OCI-LY7 (cell line): ENCODE results near the gene PKIB.

Experiments used
- EZH2phosphoT487 ChIP-seq: fragments of 200-600 bp; sonication (generic); IDR thresholded peaks from 2 replicates; pipeline ENCODE4 v1.6.1; 2018; ENCODE audit warnings: low read depth, borderline replicate concordance, mild to moderate bottlenecking, mixed run types, antibody characterized with exemption, low read length, moderate library complexity, mixed read lengths
- TF ChIP-seq, protein P1 (sequence below): fragments of 200-600 bp; sonication (generic); conservative IDR thresholded peaks from 2 replicates; pipeline ENCODE4 v1.5.1; 2014; ENCODE audit warnings: mild to moderate bottlenecking, antibody characterized with exemption, low read length, moderate library complexity, mixed read lengths

GRCh38 chr6:122702841-122703240 is 92.6 kb downstream of the PKIB start:
- TF ChIP-seq, protein P1, sequence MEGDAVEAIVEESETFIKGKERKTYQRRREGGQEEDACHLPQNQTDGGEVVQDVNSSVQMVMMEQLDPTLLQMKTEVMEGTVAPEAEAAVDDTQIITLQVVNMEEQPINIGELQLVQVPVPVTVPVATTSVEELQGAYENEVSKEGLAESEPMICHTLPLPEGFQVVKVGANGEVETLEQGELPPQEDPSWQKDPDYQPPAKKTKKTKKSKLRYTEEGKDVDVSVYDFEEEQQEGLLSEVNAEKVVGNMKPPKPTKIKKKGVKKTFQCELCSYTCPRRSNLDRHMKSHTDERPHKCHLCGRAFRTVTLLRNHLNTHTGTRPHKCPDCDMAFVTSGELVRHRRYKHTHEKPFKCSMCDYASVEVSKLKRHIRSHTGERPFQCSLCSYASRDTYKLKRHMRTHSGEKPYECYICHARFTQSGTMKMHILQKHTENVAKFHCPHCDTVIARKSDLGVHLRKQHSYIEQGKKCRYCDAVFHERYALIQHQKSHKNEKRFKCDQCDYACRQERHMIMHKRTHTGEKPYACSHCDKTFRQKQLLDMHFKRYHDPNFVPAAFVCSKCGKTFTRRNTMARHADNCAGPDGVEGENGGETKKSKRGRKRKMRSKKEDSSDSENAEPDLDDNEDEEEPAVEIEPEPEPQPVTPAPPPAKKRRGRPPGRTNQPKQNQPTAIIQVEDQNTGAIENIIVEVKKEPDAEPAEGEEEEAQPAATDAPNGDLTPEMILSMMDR, result no peak
- TF ChIP-seq EZH2phosphoT487, result no peak
